NCI-H2107 (cell line): ENCODE results near the gene PPP3R2.
"Not testable (repeated sequence)": the region's sequence is repeated elsewhere in the genome, so short reads cannot be mapped to it uniquely, and the experiment has no call there.

Source experiments
- DNase-seq: peaks from one replicate; lab custom pipeline; 2025; lab: John Stamatoyannopoulos, UW

Gene PPP3R2

DNA sequence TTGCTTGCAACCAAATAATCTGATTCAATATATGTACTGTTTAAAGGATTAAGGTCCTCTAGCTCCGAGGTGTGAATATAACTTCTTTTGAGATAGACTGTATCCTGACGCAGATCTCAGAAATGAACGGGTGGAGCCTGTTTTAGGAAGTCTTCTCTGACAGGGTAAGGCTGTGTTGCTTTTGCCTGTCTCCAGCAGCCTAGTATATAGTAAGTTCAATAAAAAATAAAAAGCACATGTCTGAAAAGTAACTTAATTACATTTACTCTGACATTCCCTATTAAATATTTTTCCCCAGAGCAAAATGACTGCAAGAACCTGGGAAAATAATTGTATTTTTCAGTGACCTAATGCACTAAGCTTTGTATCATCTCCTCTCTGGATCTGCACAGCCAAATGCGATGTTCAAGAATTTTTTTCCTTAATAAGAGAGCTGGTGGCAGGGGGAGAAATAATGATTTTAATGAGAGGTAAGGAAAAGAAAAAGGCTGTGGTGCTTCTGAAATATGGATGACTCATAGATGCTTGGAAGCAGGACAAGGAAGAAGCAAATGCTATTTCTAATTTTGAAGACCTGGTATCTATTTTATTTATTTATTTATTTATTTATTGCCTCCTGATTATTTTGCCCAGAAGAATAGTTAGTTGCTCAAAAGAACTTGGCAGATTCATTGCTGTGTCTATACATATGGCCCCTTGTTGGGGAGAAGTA is 7.3 kb downstream of the PPP3R2 start:
- DNase-seq, result no peak

DNA sequence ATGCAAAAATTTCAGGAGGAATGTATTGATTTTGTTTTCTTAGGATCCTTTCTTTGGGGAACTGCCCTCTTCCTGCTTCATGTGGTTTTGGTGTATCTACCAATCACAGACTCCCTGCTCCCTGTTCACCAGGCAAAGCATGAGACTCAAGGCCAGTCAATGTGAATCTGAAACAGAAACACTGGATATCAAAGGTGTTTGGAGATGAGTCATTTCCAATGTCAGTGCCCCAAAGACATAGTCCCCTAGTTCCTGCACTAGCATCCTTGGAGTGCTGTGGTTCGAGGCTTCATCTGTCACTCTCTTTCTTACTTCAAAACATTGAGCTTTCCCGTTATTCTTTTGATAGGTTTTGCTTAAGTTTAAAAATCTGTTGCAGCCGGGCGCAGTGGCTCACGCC is 8.1 kb downstream of the PPP3R2 start:
- DNase-seq, result no peak

DNA sequence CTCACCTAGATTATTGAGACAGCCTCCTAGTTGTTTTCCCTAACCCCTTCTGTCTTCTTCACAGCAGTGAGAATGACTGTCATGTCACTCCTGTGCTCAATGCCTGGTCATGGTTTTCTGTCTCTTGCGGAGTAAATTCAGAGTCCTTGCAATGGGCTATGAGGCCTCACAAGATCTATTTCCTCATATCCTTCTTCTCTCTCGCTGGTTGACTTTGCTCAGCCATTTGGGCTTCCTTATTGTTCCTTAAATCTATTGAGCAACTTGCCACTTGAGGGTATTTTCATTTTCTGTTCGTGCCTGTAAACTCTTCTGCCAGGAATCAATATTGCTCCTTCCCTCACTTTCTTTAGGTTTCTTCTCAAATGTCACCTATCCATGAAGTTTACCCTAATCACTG is 9.0 kb downstream of the PPP3R2 start:
- DNase-seq, result no peak

DNA sequence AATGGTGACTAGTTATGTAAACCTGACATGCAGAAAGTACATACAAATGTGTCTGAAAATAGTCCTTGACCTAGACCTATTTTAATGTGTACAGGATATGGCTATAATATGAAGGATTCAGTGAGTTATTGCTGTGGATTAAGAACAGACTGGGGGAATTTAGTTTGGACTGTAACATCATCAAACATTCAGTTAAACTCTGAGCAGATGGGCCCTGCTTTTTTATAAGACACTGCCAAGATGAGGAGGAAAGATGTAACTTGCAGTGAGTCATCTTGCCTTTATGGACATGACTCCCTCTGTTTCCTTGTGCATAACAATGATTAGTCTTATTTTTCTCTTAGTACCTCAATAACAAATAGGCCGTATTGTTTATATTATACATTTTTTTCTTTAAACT is 12.2 kb downstream of the PPP3R2 start:
- DNase-seq, result no peak

DNA sequence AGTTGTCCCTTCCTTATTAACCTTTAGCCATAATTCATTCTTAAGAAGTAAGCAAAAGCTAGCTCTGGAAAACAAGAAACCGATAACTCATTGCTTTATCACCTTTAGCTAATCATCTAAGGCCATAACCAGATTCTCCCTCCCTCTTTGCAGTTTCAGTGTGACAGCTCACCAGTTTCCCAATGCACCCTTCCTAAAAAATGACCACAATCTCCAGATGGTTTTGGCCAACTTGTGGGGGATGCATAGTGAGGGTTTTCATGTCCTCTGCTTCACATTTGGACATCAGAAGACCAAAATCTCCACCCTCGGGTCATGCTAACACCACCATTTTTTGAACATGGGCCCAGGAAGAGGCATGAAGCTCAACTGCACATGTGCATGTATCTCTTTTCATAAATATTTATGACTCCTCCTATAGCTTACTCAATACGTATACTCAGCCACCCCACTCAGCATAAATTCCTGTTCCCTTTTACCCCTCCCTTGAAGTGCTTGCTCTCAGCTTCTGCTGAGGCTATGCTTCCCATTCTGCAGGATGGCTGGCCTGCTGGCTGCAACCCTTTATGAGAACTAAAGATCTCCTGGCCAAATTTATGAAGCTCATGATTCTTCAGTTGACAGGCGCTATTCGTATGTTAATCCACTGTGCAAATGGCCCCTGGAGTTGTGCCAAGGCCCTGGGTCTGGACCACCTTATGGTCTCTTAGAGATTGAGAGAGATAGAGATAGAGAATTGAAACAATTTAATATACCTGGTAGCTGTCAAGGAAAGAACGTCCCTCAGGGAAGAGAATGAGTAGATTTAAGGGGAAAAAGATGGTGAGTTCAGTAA is 14.8 kb downstream of the PPP3R2 start:
- no peak for DNase-seq

DNA sequence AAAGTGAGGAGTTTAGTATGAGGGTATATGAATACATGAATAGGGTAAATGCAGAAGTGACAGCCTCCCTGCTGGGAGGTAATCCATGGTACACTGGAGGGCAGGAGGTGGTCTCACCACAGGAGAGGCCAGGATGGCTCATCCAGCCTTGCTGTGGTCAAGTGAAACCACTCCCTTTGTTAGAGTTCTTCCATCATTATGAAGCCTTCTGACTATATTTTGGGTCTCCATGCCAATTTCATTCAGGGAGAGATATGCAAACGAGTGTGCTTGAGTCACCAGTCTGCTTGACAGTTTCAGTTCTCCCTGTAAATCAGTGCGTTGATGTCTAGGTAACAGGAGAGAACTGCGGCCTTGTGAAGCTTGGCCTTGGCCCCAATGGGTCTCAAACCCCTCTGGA is 16.4 kb downstream of the PPP3R2 start:
- no peak for DNase-seq

DNA sequence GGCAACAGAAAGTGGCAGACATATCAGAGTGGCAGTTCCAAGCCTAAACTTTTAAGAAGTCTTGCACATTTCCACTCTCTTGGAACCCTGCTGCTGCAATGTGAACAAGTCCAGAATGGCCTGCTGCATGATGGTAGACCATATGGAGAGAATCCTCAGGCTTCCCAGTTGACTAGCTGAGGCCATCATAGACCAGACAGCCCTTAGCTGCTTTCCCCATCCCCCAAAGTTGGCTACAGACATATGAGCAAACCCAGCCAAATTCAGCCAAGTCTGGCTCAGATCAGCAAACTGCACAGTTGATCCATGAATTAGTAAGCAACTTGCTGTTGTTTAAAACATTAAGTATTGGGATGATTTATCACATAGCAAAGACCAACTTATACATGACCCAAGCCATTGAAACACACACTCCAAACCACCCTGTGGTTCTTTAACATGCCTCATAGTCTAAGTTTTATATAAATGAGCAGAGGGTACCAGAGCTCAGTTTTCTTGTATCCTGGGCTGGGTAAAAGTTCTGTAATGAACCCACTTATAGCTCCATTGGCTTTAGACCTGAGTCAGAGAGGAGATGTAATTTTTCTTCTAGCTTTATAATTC is 19.9 kb downstream of the PPP3R2 start:
- no peak for DNase-seq

DNA sequence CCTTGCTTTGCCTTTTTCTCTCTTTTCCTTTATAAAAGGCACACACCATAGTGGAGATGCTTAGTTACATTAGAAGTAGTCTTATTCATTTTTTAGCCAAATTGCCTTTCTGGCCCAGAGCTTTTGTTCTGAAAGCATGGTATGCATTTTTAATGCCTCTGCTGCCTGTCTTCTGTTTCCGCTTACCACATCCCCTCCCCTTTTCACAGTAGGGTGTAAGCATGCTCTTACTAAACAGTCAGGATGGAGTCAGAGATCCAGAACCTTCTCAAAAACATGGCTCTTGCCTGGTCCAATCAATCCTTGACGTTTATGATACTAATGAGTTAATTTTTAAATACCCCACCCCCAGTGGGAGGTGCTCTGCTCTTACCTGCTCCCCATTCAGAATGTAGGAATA is 22.5 kb downstream of the PPP3R2 start:
- no peak for DNase-seq

DNA sequence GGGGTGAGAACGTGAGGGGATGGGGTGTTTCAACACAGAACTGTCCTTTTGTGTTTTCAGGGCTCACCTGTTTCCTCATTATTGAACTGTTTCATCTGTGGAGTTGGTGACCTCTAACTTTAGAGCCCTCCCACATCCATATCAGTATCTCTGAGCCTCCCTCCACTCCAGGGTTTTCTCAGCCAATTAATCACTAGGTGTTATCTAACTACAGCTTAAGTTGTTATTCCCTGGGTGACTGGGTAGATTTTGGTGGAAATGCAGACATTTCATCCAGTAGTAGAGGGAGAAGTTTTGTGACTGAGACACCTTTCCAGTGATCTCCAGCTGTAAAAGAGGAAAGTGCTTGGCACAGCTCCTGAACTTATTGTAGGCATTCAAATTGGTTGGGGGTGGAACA is 23.7 kb downstream of the PPP3R2 start:
- no peak for DNase-seq

DNA sequence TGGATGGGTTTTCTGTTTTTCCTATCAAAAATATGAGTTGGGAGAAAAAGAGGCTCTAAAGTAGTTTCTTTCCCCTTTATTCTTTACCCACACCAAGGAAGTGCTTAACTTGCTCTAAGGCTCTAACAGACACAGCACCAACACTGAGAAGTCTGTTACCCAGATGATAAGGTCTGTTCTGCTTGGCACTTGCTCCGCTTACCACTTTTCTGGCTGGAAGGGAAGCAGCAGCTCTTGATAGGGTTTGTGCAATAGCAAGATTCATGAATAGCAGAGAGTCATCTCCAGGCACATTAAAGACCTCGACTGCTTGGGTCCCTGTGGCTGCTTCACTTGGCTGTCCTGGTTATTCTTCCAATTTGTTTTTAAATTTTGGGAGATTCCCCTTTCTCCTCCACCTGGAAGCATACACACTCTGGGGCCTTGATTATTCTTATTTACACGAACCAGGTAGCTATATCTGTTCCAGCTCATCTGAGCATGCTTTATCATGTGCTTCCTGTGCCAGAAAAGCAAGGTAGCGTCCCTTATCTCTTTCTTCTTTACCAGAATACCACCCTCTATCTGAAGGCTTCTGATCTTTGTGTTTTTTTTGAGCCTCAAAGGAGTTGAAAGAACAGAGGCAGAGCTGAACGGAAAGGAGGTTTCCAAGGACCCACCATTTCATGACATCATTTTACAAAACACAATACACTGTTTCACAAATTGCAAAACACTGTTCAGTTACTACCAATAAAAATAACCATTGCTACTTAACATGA is 24.8 kb downstream of the PPP3R2 start:
- DNase-seq, result no peak

DNA sequence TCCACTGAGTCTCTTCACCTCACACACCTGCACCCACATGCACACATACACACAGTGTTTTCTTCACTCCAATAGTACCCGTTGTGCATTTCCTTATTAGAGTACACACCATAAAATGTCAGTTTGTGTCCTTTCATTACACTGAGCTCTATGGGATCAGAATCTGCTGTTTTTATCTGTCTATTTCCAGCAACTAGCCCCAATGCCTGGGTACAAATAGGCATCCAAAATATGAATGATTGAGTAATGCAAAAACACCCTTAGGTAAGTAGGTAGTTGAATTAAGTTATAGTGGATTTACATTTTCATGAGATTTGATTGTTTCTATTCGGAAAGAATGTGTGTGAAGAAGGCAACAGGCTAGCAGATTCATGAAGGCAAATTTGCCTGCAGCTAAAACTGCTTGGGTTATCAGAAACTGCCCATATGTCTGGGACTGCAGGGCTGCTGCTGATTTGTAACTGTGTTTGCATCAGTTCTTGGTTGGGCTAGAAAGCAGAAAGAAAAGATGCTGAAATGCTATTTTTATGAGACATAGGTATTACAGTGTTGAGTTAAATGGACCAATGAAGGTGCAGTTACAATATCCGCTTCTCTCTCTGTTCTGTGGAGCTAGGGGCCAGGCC is 26.9 kb downstream of the PPP3R2 start:
- no peak for DNase-seq

DNA sequence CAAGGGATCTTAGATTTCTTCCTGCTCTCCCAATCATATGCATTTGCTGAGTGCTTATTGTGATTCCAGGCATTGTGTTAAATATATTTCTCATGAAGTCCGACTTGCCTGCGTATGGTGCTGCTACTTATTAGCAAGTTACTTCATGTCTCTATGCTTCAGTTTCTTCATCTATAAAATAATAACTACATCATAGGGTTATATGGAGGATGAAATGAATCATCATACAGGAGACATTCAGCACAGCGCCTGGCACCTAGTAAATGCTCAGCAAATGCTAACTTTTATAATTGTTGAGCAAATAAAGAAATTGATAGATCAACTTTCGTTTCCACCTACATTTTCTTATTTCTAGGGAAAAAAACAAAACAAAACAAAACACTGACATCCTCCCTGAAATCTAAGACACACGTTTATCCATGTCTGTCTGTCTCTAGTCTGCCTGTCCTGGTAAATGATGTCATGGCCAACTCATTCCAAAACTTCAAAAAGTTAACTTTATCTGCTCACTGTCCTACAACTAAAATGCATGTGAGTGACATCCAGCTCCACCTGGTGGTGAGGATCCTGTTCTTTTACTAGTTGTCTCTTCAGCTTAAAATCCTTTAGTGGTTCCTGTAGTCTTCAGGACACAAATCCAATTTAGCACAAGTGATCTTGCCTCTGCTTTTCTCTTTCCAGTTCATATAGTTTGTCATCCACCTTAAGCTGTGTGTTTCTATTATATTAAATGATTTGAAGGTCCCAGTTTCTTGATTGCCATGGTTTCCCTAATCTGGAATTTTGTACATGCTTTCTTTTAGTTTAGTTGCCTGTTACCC is 27.7 kb downstream of the PPP3R2 start:
- no peak for DNase-seq

DNA sequence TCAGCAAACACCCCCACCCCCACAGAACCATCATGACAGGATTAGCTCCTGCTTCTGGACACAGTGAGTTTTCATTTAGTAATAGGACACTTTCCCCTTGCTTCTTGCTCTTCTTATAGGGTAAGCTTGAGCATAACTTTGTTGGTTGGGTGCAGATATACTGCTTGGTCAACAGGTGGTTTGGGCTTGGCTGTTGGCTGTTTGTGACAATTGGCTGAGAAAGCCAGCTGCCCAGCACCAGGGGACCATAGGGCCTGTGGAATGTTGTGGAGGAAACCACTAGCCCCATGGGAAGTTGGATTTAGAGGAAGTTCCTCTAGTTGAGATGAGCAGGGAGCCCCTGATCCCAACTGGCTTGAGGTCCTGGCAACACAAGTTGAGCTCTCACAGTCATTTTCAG is 30.5 kb downstream of the PPP3R2 start:
- no peak for DNase-seq

DNA sequence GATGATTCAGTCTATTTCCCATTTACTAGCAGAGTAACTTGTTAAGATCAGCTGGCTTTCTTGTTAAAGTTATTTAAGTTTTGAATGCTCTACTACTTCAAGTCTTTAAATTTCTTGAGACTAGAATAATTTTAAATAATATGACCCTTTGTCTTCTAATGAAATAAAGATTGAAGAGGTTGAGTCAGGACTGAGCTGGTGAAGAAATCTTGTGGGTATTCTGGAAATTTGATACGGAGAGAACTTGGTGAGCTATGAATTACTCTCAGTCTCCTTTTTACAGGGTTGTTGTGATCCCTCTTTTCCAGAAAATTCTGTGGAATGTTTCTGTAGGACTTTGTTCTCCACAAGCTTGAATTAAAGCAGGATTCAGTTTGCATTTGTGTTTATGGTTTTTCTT is 31.8 kb downstream of the PPP3R2 start:
- no peak for DNase-seq

DNA sequence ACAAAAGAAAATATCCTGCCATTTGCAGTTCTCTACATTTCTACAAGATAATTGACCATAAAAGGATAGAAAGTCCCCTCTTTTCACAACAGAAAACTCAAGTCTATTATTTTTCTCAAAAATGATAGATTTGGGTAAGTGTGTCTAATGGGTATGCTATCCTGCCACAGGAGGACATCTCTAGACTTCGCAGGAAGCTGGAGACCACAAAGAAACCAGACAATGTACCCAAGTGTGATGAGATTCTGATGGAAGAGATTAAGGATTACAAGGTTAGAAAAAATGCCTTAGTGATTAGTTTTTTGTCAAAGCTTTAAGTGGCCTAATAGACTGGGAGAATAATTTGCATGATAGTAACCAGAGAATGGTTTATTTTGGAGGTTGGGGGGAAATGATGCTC is 33.0 kb downstream of the PPP3R2 start:
- no peak for DNase-seq

DNA sequence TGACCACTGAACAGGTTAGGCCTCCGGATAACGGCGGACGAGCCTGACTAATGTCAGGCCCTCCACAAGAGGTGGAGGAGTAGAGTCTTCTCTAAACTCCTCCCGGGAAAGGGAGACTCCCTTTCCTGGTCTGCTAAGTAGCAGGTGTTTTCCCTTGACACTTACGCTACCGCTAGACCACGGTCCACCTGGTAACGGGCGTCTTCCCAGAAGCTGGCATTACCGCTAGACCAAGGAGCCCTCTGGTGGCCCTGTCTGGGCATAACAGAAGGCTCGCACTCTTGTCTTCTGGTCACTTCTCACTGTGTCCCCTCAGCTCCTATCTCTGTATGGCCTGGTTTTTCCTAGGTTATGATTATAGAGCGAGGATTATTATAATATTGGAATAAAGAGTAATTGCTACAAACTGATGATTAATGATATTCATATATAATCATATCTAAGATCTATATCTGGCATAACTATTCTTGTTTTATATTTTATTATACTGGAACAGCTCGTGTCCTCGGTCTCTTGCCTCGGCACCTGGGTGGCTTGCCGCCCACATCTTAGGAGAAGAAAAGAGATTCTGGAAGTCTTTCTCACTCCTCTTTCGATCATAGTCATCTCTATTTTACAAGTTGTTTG is 45.2 kb downstream of the PPP3R2 start:
- DNase-seq, result not testable (repeated sequence)

DNA sequence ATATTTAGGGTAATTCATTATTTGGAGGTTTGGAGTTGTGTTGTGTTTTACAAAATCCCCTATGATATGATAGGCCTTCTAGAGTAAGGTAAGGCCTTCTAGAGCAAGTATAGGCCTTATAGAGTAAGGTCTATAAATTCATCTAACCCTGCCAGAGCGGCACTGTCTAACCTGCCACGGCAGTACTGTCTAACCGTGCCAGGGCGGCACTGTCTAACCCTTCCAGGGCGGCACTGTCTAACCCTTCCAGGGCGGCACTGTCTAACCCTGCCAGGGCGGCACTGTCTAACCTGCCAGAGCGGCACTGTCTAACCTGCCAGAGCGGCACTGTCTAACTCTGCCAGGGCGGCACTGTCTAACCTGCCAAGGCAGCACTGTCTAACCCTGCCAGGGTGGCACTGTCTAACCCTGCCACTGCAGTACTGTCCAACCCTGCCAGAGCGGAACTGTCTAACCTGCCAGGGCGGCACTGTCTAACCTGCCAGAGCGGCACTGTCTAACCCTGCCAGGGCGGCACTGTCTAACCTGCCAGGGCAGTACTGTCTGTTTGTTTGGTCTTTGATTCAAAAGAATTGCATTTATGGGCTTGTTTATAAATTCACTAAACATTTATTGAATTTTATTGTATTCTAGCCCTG is 51.6 kb downstream of the PPP3R2 start:
- DNase-seq, result no peak
